ENCODE data around the gene CDH3. TPM values are rescaled to one million over a fixed set of nuclear protein-coding genes. Genes with fewer than 3 reads are reported as not detected.
"Not testable (repeated sequence)": the region's sequence is repeated elsewhere in the genome, so short reads cannot be mapped to it uniquely, and the experiment has no call there.

CDH3 gene
- total RNA-seq, 1 donor = 2.2 TPM

- DNase-seq (ENCODE audit: low read depth) = peak; percentile 52
- H3K4me3 ChIP-seq (ENCODE audit: low read depth, low read length) = no peak overlapping the region
- TF ChIP-seq, protein P1, sequence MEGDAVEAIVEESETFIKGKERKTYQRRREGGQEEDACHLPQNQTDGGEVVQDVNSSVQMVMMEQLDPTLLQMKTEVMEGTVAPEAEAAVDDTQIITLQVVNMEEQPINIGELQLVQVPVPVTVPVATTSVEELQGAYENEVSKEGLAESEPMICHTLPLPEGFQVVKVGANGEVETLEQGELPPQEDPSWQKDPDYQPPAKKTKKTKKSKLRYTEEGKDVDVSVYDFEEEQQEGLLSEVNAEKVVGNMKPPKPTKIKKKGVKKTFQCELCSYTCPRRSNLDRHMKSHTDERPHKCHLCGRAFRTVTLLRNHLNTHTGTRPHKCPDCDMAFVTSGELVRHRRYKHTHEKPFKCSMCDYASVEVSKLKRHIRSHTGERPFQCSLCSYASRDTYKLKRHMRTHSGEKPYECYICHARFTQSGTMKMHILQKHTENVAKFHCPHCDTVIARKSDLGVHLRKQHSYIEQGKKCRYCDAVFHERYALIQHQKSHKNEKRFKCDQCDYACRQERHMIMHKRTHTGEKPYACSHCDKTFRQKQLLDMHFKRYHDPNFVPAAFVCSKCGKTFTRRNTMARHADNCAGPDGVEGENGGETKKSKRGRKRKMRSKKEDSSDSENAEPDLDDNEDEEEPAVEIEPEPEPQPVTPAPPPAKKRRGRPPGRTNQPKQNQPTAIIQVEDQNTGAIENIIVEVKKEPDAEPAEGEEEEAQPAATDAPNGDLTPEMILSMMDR (IDR thresholded peaks at IDR 0.05; ENCODE audit: insufficient read depth, low read depth, low read length) = peak; percentile 41
These were observed 62.4 kb downstream of the CDH3 start for GRCh38 chr16:68707340-68708152.

GRCh38 chr16:68710211-68710610 is 65.1 kb downstream of the CDH3 start:
- TF ChIP-seq, protein P1 (IDR thresholded peaks at IDR 0.05; ENCODE audit: insufficient read depth, low read depth, low read length) = no peak
- DNase-seq (ENCODE audit: low read depth) = no peak
- H3K4me3 ChIP-seq (ENCODE audit: low read depth, low read length) = no peak overlapping the region

GRCh38 chr16:68711421-68712139 is 66.5 kb downstream of the CDH3 start:
- TF ChIP-seq, protein P1 (IDR thresholded peaks at IDR 0.05; ENCODE audit: insufficient read depth, low read depth, low read length) = no peak
- H3K4me3 ChIP-seq (ENCODE audit: low read depth, low read length) = no peak overlapping the region
- no peak for DNase-seq (ENCODE audit: low read depth)

GRCh38 chr16:68713361-68713760 is 68.3 kb downstream of the CDH3 start:
- no peak for DNase-seq (ENCODE audit: low read depth)
- H3K4me3 ChIP-seq (ENCODE audit: low read depth, low read length) = no peak overlapping the region
- TF ChIP-seq, protein P1 (IDR thresholded peaks at IDR 0.05; ENCODE audit: insufficient read depth, low read depth, low read length) = no peak

DNA sequence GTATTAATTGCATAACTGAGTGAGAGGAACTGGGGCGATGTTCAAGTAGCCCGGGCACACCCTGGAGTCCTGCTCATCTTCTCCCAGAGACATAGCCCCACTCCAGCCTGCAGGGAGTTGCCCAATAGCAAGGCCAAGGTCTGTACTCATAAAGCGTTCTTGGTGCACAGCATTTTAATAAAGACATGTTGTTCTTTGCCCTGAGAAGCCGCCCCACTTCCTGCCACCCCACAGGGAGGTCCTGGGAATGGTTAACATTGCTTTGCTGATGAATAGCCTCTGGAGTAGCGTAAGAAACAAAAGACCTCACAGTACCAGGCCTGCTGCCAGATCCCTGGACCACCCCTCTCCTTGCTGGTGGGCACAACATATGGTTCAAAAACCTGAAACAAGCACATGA is 70.4 kb downstream of the CDH3 start:
- no peak for DNase-seq (ENCODE audit: low read depth)
- TF ChIP-seq, protein P1 (IDR thresholded peaks at IDR 0.05; ENCODE audit: insufficient read depth, low read depth, low read length) = no peak
- H3K4me3 ChIP-seq (ENCODE audit: low read depth, low read length) = no peak overlapping the region

GRCh38 chr16:68716516-68716915 is 71.4 kb downstream of the CDH3 start:
- not testable (repeated sequence) for H3K4me3 ChIP-seq (ENCODE audit: low read depth, low read length); DNase-seq (ENCODE audit: low read depth)

DNA sequence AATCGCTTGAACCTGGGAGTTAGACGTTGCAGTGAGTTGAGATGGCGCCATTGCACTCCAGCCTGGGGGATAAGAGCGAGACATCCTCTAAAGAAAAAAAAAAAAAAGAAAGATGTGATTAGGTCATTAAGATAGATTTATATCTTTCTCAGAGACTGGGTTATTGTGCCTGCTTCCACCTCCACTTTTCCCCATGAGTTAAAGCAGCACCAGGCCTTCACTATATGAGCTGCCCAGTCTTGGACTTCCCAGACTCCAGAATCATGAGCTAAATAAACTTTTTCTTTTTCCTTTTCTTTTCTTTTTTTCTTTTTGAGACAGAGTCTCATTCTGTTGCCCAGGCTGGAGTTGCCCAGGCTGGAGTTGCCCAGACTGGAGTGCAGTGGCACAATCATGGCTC is 72.6 kb downstream of the CDH3 start:
- TF ChIP-seq, protein P1 (IDR thresholded peaks at IDR 0.05; ENCODE audit: insufficient read depth, low read depth, low read length) = no peak
- DNase-seq (ENCODE audit: low read depth) = no peak

More for the DNA sequence above, 72.6 kb downstream of the CDH3 start:
- H3K4me3 ChIP-seq (ENCODE audit: low read depth, low read length) = no peak overlapping the region

All from fibroblast of villous mesenchyme (primary cell).